ENCODE results near the gene SHB.
"Not testable (repeated sequence)": the region's sequence is repeated elsewhere in the genome, so short reads cannot be mapped to it uniquely, and the experiment has no call there.

SHB gene

DNA sequence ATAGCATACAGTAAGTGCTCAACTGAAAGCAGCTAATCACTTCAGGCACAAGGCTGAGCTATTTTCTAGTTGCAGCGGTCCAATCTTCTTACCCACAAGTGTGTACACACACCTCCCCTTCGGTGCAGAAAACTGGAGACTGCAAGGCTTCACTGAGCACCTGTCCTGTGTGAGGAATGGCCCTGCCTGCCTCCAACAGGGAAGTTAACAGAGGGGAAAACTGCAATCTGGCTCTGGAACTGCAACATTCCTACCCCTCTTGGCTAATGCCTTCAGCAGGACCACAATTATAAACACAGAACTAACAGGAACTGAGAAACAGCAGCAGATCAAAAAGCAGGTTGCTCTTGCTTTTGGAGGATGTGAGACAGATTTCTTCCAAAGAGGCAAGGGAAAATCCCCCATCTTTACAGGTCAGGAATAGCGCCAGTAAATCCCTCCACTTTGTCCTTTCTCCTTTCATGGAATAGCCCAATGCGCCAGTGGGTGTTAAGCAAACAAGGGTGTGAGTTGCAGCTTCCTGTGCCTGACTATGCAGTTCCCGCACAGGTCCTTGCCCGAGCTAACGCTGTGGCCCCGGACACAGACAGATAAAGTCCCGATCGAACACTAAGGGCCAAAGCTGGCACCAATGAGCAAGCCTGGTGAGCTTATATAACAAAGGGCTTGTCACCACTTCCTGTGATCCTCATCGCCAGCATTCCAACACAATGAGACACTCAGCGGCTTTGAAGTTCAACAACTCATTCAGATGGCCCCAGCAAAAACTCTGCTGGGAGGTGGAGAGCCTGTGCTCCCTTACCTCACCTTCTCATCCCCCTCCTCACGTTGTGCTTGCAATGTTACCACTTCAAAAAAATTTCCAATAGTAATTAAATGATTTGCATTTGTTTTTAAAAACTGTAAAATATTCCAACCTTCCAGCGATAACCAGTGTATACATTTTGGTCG lies 21.5 kb downstream of the SHB start:
- Histone ChIP-seq H3K4me2 (ENCODE audit: low read length) (peak overlapping the region; percentile 61), H3K36me3 (replicated peaks; ENCODE audit: low read depth, low read length) (no peaks in the 10 kb centered on the region), H4K20me1 (ENCODE audit: insufficient read depth, low read length) (peaks cover 3% of the 10 kb centered on the region; the same call in 1 of the 2 replicates), H3K9ac (ENCODE audit: low read length) (no peak overlapping the region), H3K27me3 (ENCODE audit: low read depth, low read length) (no peaks in the 10 kb centered on the region), H3K4me3 (ENCODE audit: low read length) (peak overlapping the region; percentile 20; the same call in 1 of the 2 replicates), H2AFZ (ENCODE audit: low read depth, low read length) (no peak overlapping the region), H3K79me2 (ENCODE audit: low read length) (no peaks in the 10 kb centered on the region), H3K9me3 (ENCODE audit: insufficient read depth, low read length) (no peaks in the 10 kb centered on the region), H3K27ac (ENCODE audit: low read length) (no peak overlapping the region), H3K4me1 (ENCODE audit: low read length) (peaks cover 13% of the 10 kb centered on the region)
- TF ChIP-seq EZH2phosphoT487 (IDR thresholded peaks at IDR 0.05; ENCODE audit: low read depth) = no peak
- TF ChIP-seq, protein P1, sequence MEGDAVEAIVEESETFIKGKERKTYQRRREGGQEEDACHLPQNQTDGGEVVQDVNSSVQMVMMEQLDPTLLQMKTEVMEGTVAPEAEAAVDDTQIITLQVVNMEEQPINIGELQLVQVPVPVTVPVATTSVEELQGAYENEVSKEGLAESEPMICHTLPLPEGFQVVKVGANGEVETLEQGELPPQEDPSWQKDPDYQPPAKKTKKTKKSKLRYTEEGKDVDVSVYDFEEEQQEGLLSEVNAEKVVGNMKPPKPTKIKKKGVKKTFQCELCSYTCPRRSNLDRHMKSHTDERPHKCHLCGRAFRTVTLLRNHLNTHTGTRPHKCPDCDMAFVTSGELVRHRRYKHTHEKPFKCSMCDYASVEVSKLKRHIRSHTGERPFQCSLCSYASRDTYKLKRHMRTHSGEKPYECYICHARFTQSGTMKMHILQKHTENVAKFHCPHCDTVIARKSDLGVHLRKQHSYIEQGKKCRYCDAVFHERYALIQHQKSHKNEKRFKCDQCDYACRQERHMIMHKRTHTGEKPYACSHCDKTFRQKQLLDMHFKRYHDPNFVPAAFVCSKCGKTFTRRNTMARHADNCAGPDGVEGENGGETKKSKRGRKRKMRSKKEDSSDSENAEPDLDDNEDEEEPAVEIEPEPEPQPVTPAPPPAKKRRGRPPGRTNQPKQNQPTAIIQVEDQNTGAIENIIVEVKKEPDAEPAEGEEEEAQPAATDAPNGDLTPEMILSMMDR (IDR thresholded peaks at IDR 0.05; ENCODE audit: low read depth, low read length) = no peak

DNA sequence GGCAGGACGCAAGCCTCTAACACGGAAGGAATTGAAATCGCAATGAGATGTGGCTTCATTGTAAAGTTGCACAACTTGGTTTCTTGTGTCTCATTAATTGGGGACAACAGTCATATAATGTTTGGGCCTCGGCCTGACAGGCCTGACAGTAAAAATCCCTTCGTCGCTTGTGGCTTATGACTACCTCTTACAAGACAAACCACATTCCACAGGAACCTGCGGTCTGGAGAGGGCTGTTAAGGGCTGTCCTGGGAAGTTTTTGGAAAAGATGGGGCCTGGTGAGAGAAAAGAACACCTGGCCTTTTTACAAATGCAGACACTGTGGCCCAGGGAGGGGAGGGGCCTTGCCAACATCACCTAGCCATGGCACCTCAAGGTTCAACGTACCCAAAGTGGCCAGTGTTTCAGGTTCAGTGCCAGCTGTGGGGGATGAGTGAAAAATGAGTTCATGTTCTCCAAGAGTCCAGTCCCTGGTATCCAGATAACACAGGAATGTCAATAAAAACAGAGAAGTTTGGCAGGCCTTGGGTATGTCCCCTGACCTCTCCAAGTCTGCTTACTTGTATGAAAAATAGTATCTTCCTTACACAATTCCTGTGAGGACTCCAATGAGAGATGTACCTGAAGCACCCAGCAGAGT lies 22.2 kb downstream of the SHB start:
- Histone ChIP-seq H3K4me2 (ENCODE audit: low read length) (peak overlapping the region; percentile 61), H4K20me1 (ENCODE audit: insufficient read depth, low read length) (peaks cover 3% of the 10 kb centered on the region; the same call in 1 of the 2 replicates), H3K79me2 (ENCODE audit: low read length) (no peaks in the 10 kb centered on the region), H3K27me3 (ENCODE audit: low read depth, low read length) (no peaks in the 10 kb centered on the region), H3K27ac (ENCODE audit: low read length) (no peak overlapping the region), H2AFZ (ENCODE audit: low read depth, low read length) (no peak overlapping the region), H3K9me3 (ENCODE audit: insufficient read depth, low read length) (no peaks in the 10 kb centered on the region), H3K36me3 (replicated peaks; ENCODE audit: low read depth, low read length) (no peaks in the 10 kb centered on the region), H3K4me3 (ENCODE audit: low read length) (no peak overlapping the region), H3K9ac (ENCODE audit: low read length) (no peak overlapping the region), H3K4me1 (ENCODE audit: low read length) (peaks cover 21% of the 10 kb centered on the region)
- TF ChIP-seq EZH2phosphoT487 (IDR thresholded peaks at IDR 0.05; ENCODE audit: low read depth) = no peak
- TF ChIP-seq, protein P1 (IDR thresholded peaks at IDR 0.05; ENCODE audit: low read depth, low read length) = no peak

DNA sequence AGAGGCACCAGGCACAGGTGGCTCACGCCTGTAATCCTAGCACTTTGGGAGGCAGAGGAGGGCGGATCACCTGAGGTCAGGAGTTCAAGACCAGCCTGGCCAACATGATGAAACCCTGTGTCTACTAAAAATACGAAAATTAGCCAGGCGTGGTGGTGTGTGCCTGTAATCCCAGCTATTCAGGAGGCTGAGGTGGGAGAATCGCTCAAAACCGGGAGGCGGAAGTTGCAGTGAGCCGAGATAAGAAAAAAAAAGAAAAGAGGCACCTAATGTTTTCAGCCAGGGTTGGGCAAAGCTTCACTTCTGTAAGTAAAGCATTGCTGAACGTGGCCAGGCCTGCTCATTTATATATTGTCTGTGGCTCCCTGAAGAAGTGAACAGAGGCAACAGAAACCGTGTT lies 23.1 kb downstream of the SHB start:
- not testable (repeated sequence) for H3K79me2 ChIP-seq (ENCODE audit: low read length); H2AFZ ChIP-seq (ENCODE audit: low read depth, low read length); H3K4me2 ChIP-seq (ENCODE audit: low read length); H4K20me1 ChIP-seq (ENCODE audit: insufficient read depth, low read length); H3K36me3 ChIP-seq (replicated peaks; ENCODE audit: low read depth, low read length); H3K4me3 ChIP-seq (ENCODE audit: low read length); H3K9ac ChIP-seq (ENCODE audit: low read length); H3K9me3 ChIP-seq (ENCODE audit: insufficient read depth, low read length); H3K27me3 ChIP-seq (ENCODE audit: low read depth, low read length); H3K27ac ChIP-seq (ENCODE audit: low read length)
- peaks cover 21% of the 10 kb centered on the region for H3K4me1 ChIP-seq (ENCODE audit: low read length)

DNA sequence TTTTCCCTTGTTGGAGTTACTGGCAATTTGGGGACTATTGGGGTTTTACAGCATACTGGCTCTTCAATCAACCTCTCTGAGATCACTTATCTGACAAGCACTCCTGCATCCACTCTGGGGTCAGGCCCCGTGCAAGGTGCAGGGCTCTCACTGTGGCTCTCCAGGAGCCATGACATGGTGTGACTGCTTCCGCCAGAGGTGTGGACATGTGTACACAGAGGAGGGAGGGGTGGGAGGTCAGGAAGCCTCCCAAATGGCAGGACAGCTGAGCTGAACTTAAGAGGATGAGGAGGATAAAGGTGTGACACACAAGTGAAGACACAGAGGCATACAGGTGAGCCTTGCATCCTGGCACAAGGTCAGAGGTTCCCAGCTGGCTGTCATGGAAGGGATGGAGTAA lies 24.3 kb downstream of the SHB start:
- no peak overlapping the region for H3K4me2 ChIP-seq (ENCODE audit: low read length)
- no peaks in the 10 kb centered on the region for H3K27me3 ChIP-seq (ENCODE audit: low read depth, low read length)
- no peak overlapping the region for H3K27ac ChIP-seq (ENCODE audit: low read length)
- H3K9me3 ChIP-seq (ENCODE audit: insufficient read depth, low read length) = no peaks in the 10 kb centered on the region
- TF ChIP-seq EZH2phosphoT487 (IDR thresholded peaks at IDR 0.05; ENCODE audit: low read depth) = no peak
- TF ChIP-seq, protein P1 (IDR thresholded peaks at IDR 0.05; ENCODE audit: low read depth, low read length) = no peak
- H4K20me1 ChIP-seq (ENCODE audit: insufficient read depth, low read length) = peaks cover 3% of the 10 kb centered on the region; the same call in 1 of the 2 replicates
- H3K36me3 ChIP-seq (replicated peaks; ENCODE audit: low read depth, low read length) = no peaks in the 10 kb centered on the region
- no peaks in the 10 kb centered on the region for H3K79me2 ChIP-seq (ENCODE audit: low read length)
- H3K4me1 ChIP-seq (ENCODE audit: low read length) = peaks cover 21% of the 10 kb centered on the region
- H3K4me3 ChIP-seq (ENCODE audit: low read length) = no peak overlapping the region
- no peak overlapping the region for H3K9ac ChIP-seq (ENCODE audit: low read length)
- no peak overlapping the region for H2AFZ ChIP-seq (ENCODE audit: low read depth, low read length)
